Mucosa of stomach (tissue), 1 donor: ENCODE data around the gene ADM2.

ENCODE experiments used
- H3K27me3 ChIP-seq: one replicate; pipeline ENCODE4 v1.7.0; 2013; ENCODE audit warnings: mild to moderate bottlenecking, low read length; ENCODE audit not compliant: control insufficient read depth, insufficient read depth
- H3K36me3 ChIP-seq: one replicate; pipeline ENCODE4 v1.7.0; 2013; ENCODE audit warnings: low read length; ENCODE audit not compliant: control insufficient read depth, insufficient read depth
- H3K4me1 ChIP-seq: one replicate; pipeline ENCODE4 v1.7.0; 2013; ENCODE audit warnings: mild to moderate bottlenecking, low read length; ENCODE audit not compliant: control insufficient read depth, insufficient read depth
- H3K4me3 ChIP-seq: one replicate; pipeline ENCODE4 v1.7.0; 2013; ENCODE audit warnings: low read length
- H3K9ac ChIP-seq: one replicate; pipeline ENCODE4 v1.7.0; 2013; ENCODE audit warnings: mild to moderate bottlenecking, low read length, moderate library complexity
- H3K9me3 ChIP-seq: one replicate; pipeline ENCODE4 v1.7.0; 2013; ENCODE audit warnings: mild to moderate bottlenecking, low read length, moderate library complexity; ENCODE audit not compliant: control insufficient read depth
- donor health status: Pancreatic carcinoma.

ADM2 gene

DNA sequence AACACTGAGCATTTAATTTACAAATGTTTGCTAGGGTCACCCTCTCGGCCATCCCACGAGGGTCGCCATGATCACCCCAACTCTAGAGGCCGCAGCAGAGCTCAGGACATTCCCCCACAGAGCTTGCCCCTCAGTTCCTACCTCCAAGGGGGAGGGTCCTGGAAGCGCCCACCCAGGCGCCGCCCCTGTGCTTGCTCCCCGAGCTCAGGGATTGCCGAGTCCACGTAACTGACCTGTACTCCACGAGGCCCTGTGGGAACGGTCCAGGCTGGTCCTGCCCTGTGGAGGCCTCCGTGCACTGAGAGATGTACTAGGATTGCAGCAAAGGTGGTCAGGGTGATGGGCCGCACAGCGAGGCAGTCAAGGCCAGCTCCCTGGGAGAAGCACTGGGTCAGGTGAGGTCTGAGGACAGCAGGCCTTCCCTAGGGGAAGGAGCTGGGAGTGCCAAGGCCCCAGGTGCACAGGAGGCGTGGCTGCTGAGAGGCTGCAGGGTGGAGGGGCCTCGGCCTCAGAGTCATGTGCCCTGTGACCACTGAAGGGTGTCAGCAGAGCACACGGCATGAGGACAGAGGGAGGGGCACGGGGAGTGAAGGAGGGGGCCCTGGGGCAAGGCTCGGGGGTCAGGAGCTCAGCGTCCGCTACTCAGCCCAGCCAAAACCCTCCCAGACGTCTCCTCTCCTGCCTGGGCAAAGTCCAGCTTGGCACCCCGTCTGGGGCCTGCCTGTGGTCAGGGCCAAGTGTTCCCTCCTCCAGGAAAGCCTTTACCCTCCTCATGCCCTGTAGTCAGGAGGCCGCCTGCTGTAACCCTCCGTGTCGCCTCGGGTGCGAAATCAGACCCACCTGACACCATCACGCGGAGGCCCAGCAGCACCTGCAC, 2.9 kb downstream of the ADM2 start:
- Histone ChIP-seq H3K36me3 (no peaks in the 10 kb centered on the region), H3K9ac (peak overlapping the region; percentile 17), H3K4me1 (peaks cover 28% of the 10 kb centered on the region), H3K4me3 (no peak overlapping the region), H3K27me3 (peaks cover 42% of the 10 kb centered on the region), H3K9me3 (no peaks in the 10 kb centered on the region)

DNA sequence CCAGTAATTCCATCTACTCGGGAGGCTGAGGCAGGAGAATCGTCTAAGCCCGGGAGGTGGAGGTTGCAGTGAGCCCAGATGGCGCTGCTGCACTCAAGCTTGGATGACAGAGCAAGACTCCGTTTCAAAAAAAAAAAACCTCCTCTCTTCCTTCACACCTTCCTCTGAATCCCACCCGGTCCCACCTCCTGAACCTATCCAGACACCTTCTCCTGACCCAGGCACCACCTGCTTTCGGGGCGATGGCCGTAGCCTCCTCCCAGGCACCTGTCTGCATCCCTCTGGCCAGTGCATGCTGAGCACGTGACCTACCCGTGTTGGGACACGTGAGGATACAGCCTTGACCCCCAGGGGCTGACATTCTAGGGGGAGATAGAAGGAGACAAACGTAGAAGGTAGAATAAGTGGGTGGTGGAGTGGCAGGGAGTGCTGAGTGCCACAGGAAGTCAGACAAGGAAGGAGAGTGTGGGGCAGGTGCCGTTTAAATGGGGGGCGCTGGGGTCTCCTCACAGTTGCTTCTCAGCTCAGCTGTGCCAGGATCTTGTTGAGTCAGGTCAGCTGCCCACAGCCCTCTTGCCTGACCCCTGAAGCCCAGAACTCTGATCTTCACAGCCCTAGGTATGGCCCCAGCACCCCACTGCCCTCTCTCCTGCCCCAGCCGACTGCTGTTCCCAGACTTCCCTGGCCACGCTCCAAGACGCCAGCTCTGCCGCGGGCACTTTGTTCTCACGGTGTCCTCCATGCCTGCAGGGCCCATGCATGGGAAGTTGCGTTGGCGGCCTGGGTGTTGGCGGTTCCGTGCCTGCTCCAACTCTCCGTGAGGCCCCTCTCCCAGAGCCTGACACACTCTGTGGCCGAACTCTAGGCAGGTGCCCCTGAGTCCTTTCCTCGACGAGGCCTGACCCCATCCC, 4.1 kb downstream of the ADM2 start:
- H3K36me3 ChIP-seq: no peaks in the 10 kb centered on the region
- H3K4me3 ChIP-seq: no peak overlapping the region
- peaks cover 34% of the 10 kb centered on the region for H3K27me3 ChIP-seq
- peaks cover 28% of the 10 kb centered on the region for H3K4me1 ChIP-seq
- H3K9ac ChIP-seq: no peak overlapping the region
- H3K9me3 ChIP-seq: no peaks in the 10 kb centered on the region

DNA sequence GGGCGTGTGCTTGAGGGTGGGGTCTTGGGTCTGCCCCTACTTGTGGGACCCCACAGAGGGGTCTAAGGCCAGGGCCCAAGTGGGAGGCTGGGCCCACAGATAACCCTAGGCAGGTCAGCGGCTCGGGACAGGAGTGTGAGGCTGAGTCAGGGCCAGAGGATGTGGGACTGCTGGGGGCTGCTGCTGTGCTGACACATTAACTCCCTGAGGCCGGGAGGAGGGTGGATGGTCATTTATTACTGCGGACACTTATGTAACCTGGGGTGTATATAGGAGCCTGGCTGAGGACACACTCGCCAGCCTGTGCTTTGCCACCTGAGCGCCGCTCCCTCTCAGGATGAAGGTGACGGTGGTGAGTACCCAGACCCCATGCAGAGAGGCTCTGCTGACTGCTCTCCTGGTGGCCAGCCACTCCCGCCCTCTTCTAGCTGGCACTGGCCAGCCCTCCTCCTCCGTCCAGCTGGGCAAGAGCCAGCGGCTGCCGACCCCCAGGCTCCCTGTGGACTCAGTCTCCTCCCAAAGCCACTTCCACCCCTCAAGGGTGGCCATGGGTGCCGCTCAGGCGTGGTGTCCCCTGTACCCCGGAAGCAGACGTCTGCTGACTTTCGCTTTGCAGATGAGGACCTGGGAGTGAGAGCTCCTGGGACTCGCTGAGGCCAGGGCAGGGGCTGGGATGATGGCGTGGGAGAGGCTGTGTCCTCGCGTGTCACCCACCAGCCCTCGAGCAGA, 5.4 kb downstream of the ADM2 start, which contains the start of gene MIOX:
MIOX (plus strand) TSS at position 299 of the 729 bp plus-strand sequence; CDS start at position 338, 39 bp downstream.
- Histone ChIP-seq H3K27me3 (peaks cover 26% of the 10 kb centered on the region), H3K9ac (no peak within 1 kb of the TSS), H3K4me1 (peaks cover 28% of the 10 kb centered on the region), H3K36me3 (no peaks in the 10 kb centered on the region), H3K4me3 (no peak within 1 kb of the TSS), H3K9me3 (no peaks in the 10 kb centered on the region)

DNA sequence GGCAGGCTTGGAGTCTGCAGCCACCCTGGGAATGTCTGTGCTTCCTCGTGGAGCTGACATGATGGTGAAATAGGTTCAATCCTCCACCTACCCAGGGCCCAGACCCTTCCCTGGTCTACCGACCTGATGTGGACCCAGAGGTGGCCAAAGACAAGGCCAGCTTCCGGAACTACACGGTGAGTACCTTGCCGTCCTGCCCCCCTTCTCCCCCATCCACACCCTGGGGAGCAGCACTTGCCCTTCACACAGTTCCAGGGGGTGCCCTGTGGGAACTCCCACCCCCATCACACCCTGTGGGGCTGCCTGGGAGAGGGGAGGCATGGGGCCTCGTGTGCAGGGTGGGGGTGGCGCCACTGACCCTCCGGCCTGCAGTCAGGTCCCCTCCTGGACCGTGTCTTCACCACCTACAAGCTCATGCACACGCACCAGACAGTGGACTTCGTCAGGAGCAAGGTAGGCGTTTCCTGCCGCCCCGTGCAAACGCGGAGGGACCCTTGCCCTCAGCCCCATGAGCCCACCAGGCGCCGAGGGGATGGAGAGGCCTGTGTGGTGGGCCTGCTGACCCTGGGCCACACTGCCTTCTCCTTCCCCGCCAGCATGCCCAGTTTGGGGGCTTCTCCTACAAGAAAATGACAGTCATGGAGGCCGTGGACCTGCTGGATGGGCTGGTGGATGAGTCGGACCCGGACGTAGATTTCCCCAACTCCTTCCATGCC, 6.1 kb downstream of the ADM2 start:
- Histone ChIP-seq H3K9me3 (no peaks in the 10 kb centered on the region), H3K9ac (no peak overlapping the region), H3K27me3 (peaks cover 18% of the 10 kb centered on the region), H3K36me3 (no peaks in the 10 kb centered on the region), H3K4me1 (peaks cover 22% of the 10 kb centered on the region), H3K4me3 (no peak overlapping the region)

DNA sequence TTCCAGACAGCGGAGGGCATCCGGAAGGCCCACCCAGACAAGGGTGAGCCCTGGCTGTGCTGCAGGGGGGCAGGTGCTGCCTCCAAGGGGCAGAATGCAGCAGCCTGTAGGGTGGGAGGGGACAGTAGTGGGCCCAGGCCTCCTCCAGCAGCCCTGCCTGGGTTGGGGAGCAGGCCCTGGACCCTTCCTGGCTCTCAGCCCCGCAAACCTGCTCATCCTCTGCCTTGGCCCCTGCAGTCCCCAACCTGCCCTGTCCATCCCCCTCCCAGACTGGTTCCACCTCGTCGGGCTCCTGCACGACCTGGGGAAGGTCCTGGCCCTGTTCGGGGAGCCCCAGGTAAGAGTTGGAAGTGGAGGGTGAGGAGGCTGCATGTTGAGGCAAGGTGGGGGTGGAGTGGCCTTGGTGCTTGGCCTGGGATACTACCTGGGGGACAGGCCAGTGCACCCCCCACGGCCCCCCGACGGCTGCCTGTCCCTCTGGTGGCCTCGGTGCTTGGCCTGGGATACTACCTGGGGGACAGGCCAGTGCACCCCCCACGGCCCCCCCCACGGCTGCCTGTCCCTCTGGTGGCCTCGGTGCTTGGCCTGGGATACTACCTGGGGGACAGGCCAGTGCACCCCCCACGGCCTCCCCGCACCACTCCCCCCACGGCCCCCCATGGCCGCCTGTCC, 6.8 kb downstream of the ADM2 start:
- H3K4me3 ChIP-seq: no peak overlapping the region
- H3K27me3 ChIP-seq: peaks cover 13% of the 10 kb centered on the region
- H3K36me3 ChIP-seq: no peaks in the 10 kb centered on the region
- peaks cover 22% of the 10 kb centered on the region for H3K4me1 ChIP-seq
- no peaks in the 10 kb centered on the region for H3K9me3 ChIP-seq
- no peak overlapping the region for H3K9ac ChIP-seq

DNA sequence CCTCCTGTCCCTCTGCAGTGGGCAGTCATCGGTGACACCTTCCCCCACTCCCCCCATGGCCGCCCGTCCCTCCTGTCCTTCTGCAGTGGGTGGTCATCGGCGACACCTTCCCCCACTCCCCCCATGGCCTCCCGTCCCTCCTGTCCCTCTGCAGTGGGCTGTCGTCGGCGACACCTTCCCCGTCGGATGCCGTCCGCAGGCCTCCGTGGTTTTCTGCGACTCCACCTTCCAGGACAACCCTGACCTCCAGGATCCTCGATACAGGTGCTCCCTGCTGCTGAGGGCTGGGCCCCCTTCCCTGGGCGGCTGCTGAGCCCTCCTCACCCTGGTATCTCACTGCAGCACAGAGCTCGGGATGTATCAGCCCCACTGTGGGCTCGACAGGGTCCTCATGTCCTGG, 7.5 kb downstream of the ADM2 start:
- Histone ChIP-seq H3K9ac (no peak overlapping the region), H3K36me3 (no peaks in the 10 kb centered on the region), H3K4me3 (no peak overlapping the region), H3K9me3 (no peaks in the 10 kb centered on the region), H3K27me3 (peaks cover 13% of the 10 kb centered on the region), H3K4me1 (peaks cover 16% of the 10 kb centered on the region)

DNA sequence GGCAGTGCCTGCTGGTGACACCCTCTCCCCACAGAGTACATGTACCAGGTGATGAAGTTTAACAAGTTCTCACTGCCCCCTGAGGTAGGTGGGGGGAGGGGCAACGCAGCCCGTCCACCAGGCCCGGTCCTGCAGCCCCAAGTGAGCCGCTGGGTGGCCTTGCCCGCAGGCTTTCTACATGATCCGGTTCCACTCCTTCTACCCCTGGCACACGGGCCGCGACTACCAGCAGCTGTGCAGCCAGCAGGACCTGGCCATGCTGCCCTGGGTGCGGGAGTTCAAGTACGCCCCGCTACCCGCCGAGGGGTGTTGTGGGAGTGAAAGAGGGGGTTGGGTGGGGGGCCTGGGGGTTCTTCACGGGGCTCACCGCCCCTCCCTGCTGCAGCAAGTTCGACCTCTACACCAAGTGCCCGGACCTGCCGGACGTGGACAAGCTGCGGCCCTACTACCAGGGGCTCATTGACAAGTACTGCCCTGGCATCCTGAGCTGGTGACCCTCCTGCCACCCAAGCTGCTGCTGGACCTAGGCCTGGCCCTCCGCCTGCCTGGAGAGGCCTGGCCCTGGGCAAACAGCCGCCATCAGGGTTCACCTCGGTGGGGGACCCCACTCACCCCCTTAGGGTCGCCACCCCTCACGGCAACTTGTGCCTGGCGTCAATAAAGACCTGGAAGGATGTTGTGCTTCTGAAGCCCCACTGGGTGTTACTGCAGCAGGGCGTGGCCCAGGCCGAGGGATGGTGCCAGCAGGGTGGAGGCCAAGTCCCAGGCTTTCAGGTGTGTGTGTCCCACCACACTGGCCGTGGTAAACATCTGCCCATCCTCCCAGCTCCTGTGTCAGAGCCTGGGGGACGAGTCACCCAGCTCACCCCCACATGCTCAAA, 8.3 kb downstream of the ADM2 start:
- Histone ChIP-seq H3K4me1 (peaks cover 9% of the 10 kb centered on the region), H3K27me3 (peaks cover 13% of the 10 kb centered on the region), H3K9me3 (no peaks in the 10 kb centered on the region), H3K4me3 (no peak overlapping the region), H3K9ac (no peak overlapping the region), H3K36me3 (no peaks in the 10 kb centered on the region)

DNA sequence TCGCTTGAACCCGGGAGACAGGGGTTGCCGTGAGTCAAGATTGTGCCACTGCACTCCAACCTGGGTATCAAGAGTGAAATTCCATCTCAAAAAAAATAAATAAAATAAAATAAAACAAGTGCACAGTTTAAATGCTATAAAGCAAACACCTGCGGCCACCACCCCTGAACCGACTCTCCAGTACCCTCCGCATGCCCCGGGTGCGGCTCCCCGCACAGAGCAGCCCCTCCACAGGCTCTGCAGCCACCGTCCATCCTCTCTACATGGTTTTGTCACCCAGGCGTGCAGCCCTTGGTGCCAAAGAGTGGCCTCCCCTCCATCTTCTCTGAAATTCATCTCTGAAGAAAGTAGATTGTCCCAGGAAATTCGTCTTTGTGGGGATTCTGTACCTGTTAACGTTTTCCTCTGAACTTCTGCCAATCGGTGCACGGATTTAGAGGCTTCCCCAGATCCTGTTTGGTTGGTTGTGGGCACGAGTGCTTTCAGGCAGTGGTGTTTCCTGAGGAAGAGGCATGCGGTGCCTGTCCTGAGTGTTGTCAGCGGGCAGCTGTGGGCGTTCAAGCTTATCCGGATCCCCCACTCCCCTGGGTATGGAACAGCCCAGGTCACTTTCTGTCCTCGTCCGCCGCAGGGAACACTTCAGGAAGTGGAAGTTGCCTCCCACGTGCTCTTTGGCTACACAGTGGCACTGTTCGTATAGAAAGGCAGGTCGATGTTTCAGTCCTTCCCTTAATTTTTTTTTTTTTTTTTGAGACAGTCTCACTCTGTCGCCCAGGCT, 9.4 kb downstream of the ADM2 start:
- H3K4me3 ChIP-seq: no peak overlapping the region
- H3K4me1 ChIP-seq: peaks cover 2% of the 10 kb centered on the region
- no peak overlapping the region for H3K9ac ChIP-seq
- H3K9me3 ChIP-seq: no peaks in the 10 kb centered on the region
- no peaks in the 10 kb centered on the region for H3K36me3 ChIP-seq
- peaks cover 13% of the 10 kb centered on the region for H3K27me3 ChIP-seq

DNA sequence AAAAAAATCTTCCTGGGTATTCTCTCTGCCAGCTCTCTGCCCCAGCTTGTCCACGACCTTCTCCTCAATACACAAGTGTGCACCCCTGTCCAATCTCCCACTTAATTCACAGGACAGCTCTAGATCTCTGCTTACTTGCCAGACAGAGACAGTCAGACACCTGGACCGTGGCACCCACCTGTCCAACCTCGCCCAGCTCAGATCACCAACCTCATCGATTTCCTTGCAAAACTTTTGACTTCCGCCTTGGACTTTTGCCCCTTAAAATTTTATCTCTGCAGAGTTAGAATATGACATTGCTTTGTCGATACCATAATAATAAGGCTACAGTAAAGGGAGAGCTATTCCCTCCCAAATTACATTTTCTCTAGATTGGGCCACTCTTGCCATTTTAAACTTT, 15.8 kb downstream of the ADM2 start:
- H3K9me3 ChIP-seq: no peaks in the 10 kb centered on the region
- H3K4me1 ChIP-seq: peaks cover 6% of the 10 kb centered on the region
- H3K4me3 ChIP-seq: no peak overlapping the region
- H3K27me3 ChIP-seq: no peaks in the 10 kb centered on the region
- no peak overlapping the region for H3K9ac ChIP-seq
- H3K36me3 ChIP-seq: no peaks in the 10 kb centered on the region
